HL-60 (cell line): ENCODE results near the gene PIK3CA.

Experiments used
- DNase-seq, 2 experiments: peaks; one replicate each; pipeline ENCODE4 v3.0.0-alpha.2; 2010 to 2020; ENCODE audit warnings: low read depth in 1 of 2, low spot score in 1 of 2
- H3K27ac ChIP-seq: fragments of 250-450 bp; sonication (Bioruptor Pico); replicated peaks from 2 replicates; pipeline ENCODE4 v1.5.1; 2020; ENCODE audit warnings: mild to moderate bottlenecking, moderate library complexity
- H3K27me3 ChIP-seq: fragments of 250-450 bp; sonication (Bioruptor Pico); 2 replicates; pipeline ENCODE4 v1.5.1; 2021; ENCODE audit warnings: mild to moderate bottlenecking, moderate library complexity; ENCODE audit not compliant: insufficient read depth, poor library complexity, severe bottlenecking
- H3K4me3 ChIP-seq: replicated peaks from 2 replicates; pipeline ENCODE4 v1.5.1; 2011; ENCODE audit warnings: mild to moderate bottlenecking, control low read depth, low read length; ENCODE audit not compliant: insufficient read depth
- GABPA ChIP-seq: IDR thresholded peaks from 2 replicates; pipeline ENCODE4 v1.6.1; 2012; ENCODE audit warnings: low read depth
- POLR2AphosphoS5 ChIP-seq: IDR thresholded peaks from 2 replicates; pipeline ENCODE4 v1.6.1; 2012; ENCODE audit warnings: low read depth
- SPI1 ChIP-seq: IDR thresholded peaks from 2 replicates; pipeline ENCODE4 v1.6.1; 2012; ENCODE audit warnings: low read depth, mild to moderate bottlenecking, borderline replicate concordance
- TF ChIP-seq, protein P1 (sequence below): IDR thresholded peaks from one replicate; pipeline ENCODE4 v1.5.1; 2011; ENCODE audit warnings: low read length, control low read depth, inconsistent platforms; ENCODE audit not compliant: insufficient read depth
- TF ChIP-seq, protein P2 (sequence below): IDR thresholded peaks from 2 replicates; pipeline ENCODE4 v1.6.1; 2012; ENCODE audit warnings: low read depth; ENCODE audit not compliant: insufficient replicate concordance

PIK3CA gene

GRCh38 chr3:179150610-179151009 lies 2.5 kb downstream of the PIK3CA start:
- Histone ChIP-seq H3K27ac (no peak overlapping the region), H3K4me3 (no peak overlapping the region), H3K27me3 (no peaks in the 10 kb centered on the region)
- no peak for DNase-seq
- TF ChIP-seq, protein P1, sequence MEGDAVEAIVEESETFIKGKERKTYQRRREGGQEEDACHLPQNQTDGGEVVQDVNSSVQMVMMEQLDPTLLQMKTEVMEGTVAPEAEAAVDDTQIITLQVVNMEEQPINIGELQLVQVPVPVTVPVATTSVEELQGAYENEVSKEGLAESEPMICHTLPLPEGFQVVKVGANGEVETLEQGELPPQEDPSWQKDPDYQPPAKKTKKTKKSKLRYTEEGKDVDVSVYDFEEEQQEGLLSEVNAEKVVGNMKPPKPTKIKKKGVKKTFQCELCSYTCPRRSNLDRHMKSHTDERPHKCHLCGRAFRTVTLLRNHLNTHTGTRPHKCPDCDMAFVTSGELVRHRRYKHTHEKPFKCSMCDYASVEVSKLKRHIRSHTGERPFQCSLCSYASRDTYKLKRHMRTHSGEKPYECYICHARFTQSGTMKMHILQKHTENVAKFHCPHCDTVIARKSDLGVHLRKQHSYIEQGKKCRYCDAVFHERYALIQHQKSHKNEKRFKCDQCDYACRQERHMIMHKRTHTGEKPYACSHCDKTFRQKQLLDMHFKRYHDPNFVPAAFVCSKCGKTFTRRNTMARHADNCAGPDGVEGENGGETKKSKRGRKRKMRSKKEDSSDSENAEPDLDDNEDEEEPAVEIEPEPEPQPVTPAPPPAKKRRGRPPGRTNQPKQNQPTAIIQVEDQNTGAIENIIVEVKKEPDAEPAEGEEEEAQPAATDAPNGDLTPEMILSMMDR: no peak
- TF ChIP-seq, protein P2, sequence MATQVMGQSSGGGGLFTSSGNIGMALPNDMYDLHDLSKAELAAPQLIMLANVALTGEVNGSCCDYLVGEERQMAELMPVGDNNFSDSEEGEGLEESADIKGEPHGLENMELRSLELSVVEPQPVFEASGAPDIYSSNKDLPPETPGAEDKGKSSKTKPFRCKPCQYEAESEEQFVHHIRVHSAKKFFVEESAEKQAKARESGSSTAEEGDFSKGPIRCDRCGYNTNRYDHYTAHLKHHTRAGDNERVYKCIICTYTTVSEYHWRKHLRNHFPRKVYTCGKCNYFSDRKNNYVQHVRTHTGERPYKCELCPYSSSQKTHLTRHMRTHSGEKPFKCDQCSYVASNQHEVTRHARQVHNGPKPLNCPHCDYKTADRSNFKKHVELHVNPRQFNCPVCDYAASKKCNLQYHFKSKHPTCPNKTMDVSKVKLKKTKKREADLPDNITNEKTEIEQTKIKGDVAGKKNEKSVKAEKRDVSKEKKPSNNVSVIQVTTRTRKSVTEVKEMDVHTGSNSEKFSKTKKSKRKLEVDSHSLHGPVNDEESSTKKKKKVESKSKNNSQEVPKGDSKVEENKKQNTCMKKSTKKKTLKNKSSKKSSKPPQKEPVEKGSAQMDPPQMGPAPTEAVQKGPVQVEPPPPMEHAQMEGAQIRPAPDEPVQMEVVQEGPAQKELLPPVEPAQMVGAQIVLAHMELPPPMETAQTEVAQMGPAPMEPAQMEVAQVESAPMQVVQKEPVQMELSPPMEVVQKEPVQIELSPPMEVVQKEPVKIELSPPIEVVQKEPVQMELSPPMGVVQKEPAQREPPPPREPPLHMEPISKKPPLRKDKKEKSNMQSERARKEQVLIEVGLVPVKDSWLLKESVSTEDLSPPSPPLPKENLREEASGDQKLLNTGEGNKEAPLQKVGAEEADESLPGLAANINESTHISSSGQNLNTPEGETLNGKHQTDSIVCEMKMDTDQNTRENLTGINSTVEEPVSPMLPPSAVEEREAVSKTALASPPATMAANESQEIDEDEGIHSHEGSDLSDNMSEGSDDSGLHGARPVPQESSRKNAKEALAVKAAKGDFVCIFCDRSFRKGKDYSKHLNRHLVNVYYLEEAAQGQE: no peak
- no peak for TF ChIP-seq SPI1
- no peak for TF ChIP-seq POLR2AphosphoS5
- TF ChIP-seq GABPA: no peak

DNA sequence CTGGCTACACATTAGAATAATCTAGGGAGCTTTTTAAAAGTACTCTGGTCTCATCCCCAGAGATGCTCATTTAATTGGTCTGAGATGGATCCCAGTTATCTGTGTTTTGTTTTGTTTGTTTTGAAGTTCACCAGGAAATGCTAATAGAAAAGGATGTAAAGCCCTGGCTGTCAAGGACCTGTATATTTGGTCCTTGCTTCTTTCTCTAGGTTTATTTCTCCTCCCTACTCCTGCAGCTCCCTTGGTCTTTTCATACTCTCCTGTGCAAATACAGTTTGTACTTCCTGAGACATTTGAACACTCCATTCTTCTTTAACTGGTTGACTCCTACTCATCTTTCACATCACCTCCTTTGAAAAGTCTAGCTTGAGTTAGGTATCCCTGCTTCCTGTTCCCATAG lies 3.3 kb downstream of the PIK3CA start:
- Histone ChIP-seq H3K27ac (no peak overlapping the region), H3K4me3 (no peak overlapping the region), H3K27me3 (no peaks in the 10 kb centered on the region)
- DNase-seq: no peak
- TF ChIP-seq GABPA: no peak
- TF ChIP-seq, protein P2: no peak
- TF ChIP-seq POLR2AphosphoS5: no peak
- no peak for TF ChIP-seq SPI1
- TF ChIP-seq, protein P1: no peak

- H3K27ac ChIP-seq: no peak overlapping the region
- no peak overlapping the region for H3K4me3 ChIP-seq
- TF ChIP-seq GABPA (no peak), SPI1 (no peak), POLR2AphosphoS5 (no peak)
- TF ChIP-seq, protein P2: no peak
- TF ChIP-seq, protein P1: no peak
- no peaks in the 10 kb centered on the region for H3K27me3 ChIP-seq
- DNase-seq: no peak
Observed at GRCh38 chr3:179156170-179156569, 8.0 kb downstream of the PIK3CA start.
